ENCODE results near the gene S100A8.

- TF ChIP-seq, protein P1, sequence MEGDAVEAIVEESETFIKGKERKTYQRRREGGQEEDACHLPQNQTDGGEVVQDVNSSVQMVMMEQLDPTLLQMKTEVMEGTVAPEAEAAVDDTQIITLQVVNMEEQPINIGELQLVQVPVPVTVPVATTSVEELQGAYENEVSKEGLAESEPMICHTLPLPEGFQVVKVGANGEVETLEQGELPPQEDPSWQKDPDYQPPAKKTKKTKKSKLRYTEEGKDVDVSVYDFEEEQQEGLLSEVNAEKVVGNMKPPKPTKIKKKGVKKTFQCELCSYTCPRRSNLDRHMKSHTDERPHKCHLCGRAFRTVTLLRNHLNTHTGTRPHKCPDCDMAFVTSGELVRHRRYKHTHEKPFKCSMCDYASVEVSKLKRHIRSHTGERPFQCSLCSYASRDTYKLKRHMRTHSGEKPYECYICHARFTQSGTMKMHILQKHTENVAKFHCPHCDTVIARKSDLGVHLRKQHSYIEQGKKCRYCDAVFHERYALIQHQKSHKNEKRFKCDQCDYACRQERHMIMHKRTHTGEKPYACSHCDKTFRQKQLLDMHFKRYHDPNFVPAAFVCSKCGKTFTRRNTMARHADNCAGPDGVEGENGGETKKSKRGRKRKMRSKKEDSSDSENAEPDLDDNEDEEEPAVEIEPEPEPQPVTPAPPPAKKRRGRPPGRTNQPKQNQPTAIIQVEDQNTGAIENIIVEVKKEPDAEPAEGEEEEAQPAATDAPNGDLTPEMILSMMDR (IDR thresholded peaks at IDR 0.05): no peak
- no peak for TF ChIP-seq POLR2A (IDR thresholded peaks at IDR 0.05)
These were observed 1.4 kb upstream of the S100A8 start for GRCh38 chr1:153392258-153392657.
